Loucy (cell line): Measurements from ENCODE around the gene WNT11.

Experiments
- CTCF ChIP-seq: fragments of 200-600 bp; sonication (generic); conservative IDR thresholded peaks from 2 replicates; pipeline ENCODE4 v1.5.1; 2014; ENCODE audit warnings: mild to moderate bottlenecking, antibody characterized with exemption, low read length
- EZH2phosphoT487 ChIP-seq: fragments of 200-600 bp; IDR thresholded peaks from 2 replicates; pipeline ENCODE4 v1.6.1; 2018; ENCODE audit warnings: antibody characterized with exemption, mild to moderate bottlenecking, moderate library complexity, borderline replicate concordance

GRCh38 chr11:76190376-76190775 lies 15.9 kb downstream of the WNT11 start:
- no peak for TF ChIP-seq CTCF
- TF ChIP-seq EZH2phosphoT487, result no peak
